GM23338 (cell line): ENCODE data around the gene OXLD1.

Source experiments
- CTCF ChIP-seq, 2 experiments: fragments of 200-600 bp in 1 of 2; sonication (generic) in 1 of 2; conservative IDR thresholded peaks; 2 replicates each; pipeline versions ENCODE4 v1.5.1 to v1.6.1; 2016 to 2017; ENCODE audit warnings: antibody characterized with exemption in 2 of 2, low read depth in 2 of 2, mild to moderate bottlenecking in 2 of 2, moderate library complexity in 1 of 2
- EZH2 ChIP-seq: fragments of 200-600 bp; sonication (generic); IDR thresholded peaks from one replicate; pipeline ENCODE4 v1.8.0; 2017; ENCODE audit warnings: antibody characterized with exemption, mild to moderate bottlenecking, low read depth; ENCODE audit not compliant: unreplicated experiment
- POLR2AphosphoS5 ChIP-seq: IDR thresholded peaks from 2 replicates; pipeline ENCODE4 v1.6.1; 2016; ENCODE audit warnings: antibody characterized with exemption, low read depth
- REST ChIP-seq: IDR thresholded peaks from one replicate; pipeline ENCODE4 v1.6.1; 2018; ENCODE audit warnings: antibody characterized with exemption; ENCODE audit not compliant: unreplicated experiment

DNA sequence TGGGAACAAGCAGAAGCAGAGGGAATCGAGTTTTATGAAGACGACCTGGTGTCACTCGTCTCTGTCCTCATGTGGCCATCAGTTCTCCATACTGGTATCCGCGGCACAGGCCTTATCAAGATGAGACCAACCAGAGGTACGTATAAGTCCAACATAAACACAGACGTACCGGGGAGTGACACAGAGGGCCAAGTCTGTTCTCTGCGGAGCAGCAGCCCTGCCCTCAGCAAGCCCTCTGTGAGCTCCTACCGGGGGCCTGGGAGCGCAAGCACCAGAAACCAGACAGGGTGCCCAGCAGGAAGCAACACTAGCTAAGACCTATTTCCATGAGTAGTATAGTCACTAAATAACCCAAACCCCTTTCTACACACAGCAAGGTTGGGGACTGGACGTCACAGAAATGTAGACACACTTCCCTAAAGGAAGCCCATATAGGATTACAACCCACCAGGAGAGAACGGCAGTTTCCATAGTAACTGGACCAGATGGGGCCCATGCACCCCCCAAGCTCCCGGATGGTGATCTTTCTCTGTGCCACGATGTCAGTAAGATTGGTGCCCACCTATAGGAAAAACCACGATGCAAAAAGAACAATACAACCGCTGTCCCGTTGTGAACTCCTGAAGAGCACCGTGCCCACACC is 16.3 kb upstream of the OXLD1 start:
- TF ChIP-seq CTCF (conservative IDR thresholded peaks at IDR 0.05; ENCODE audit: low read depth in 2 of 2) (no peak), POLR2AphosphoS5 (no peak), REST (no peak), EZH2 (no peak)
